Uterus (tissue), 4 donors: Measurements from ENCODE around the gene PMEPA1. TPM values are rescaled to one million over a fixed set of nuclear protein-coding genes. Genes with fewer than 3 reads are reported as not detected.

Source experiments
- DNase-seq, 2 donors: peaks; one replicate each; pipeline ENCODE4 v3.0.0-alpha.2; 2019 to 2020
- H3K27ac ChIP-seq, 2 donors: fragments of 200-600 bp; sonication (generic); 1 replicate in 1 of 2; 2 replicates in 1 of 2; pipeline ENCODE4 v1.5.1; 2016 to 2018
- H3K27me3 ChIP-seq, 2 donors: fragments of 200-600 bp; sonication (generic); one replicate each; pipeline ENCODE4 v1.5.1; 2018 to 2019; ENCODE audit warnings: control low read depth in 1 of 2
- H3K36me3 ChIP-seq, 2 donors: fragments of 200-600 bp; sonication (generic); one replicate each; pipeline ENCODE4 v1.5.1; 2019; ENCODE audit warnings: control low read depth in 1 of 2
- H3K4me1 ChIP-seq, 2 donors: fragments of 200-600 bp; sonication (generic); one replicate each; pipeline ENCODE4 v1.5.1; 2018 to 2019; ENCODE audit warnings: control low read depth in 1 of 2
- H3K4me3 ChIP-seq, 2 donors: fragments of 200-600 bp; sonication (generic); 1 replicate in 1 of 2; 2 replicates in 1 of 2; pipeline ENCODE4 v1.5.1; 2018 to 2019; ENCODE audit warnings: mild to moderate bottlenecking in 1 of 2
- H3K9me3 ChIP-seq, 2 donors: fragments of 200-600 bp; sonication (generic); one replicate each; pipeline ENCODE4 v1.5.1; 2019; ENCODE audit warnings: control low read depth in 1 of 2
- POLR2A ChIP-seq, 2 donors: fragments of 450-650 bp; IDR thresholded peaks; one replicate each; pipeline ENCODE4 v1.6.1; 2016; ENCODE audit warnings: antibody characterized with exemption in 2 of 2, mild to moderate bottlenecking in 1 of 2, moderate library complexity in 1 of 2
- intact Hi-C: fragments of 100-400 bp; cut with DNase I; formaldehyde crosslinking; loops from one replicate; pipeline ENCODE4 v1.15.1; 2023; ENCODE audit warnings: low total_unique reads
- total RNA-seq, 4 donors: library from RNA; depleted of rRNA in 3 of 4; stranded (reverse); fragments of >200 nt in 3 of 4; gene quantifications; one replicate each; pipeline versions ENCODE4 v1.1.0 to v1.2.4, GENCODE V29; 2014 to 2023
- TF ChIP-seq, protein P1 (sequence below), 4 experiments: fragments of 200-600 bp in 2 of 4; fragments of 450-650 bp in 2 of 4; sonication (generic) in 2 of 4; IDR thresholded peaks; one replicate each; pipeline ENCODE4 v1.5.1; 2016 to 2019; ENCODE audit warnings: antibody characterized with exemption in 4 of 4, mild to moderate bottlenecking in 2 of 4, moderate library complexity in 1 of 4
- donor health status: DM: yes; HTN: yes; CAD: no.

The PMEPA1 gene
- total RNA-seq, 4 donors from 2014 or later: 5.6 to 51.9 (median 33.5) TPM

DNA sequence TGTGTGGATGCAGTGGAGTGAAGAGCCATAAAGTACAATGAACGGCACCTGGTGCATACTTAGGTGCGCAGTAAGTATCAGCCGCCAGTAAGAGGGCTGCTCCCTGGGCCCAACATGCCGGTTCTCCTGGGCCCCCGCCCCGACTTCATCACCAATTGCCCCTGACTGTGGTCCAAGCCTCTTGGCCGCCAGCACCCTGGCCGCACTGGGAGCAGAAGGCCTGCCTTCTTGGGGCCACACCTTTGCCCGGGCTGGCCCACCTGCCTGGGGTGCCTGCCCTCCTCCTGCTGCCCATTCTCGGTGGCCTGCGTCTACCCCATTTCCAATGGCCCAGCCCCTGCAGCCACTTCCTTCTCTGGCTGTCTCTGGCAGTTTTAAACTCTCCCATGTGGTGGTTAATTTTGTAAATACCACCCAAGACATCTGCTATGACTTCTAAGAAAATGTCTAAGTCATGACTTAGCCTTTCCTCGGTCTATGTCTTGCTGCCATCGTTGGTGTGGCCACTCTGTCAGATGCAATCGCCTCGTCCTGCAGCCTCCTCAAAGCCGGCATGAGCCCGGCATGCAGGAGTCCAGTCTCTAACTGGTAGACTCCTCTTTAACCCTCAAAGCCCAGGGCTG lies 36.8 kb downstream of the PMEPA1 start:
- Histone ChIP-seq H3K27me3 (no peaks in the 10 kb centered on the region), H3K4me1 (peaks cover 0 to 5% of the 10 kb centered on the region in 2 donors), H3K4me3 (no peak overlapping the region), H3K27ac (no peak overlapping the region), H3K9me3 (no peaks in the 10 kb centered on the region), H3K36me3 (no peaks in the 10 kb centered on the region)
- TF ChIP-seq, protein P1, sequence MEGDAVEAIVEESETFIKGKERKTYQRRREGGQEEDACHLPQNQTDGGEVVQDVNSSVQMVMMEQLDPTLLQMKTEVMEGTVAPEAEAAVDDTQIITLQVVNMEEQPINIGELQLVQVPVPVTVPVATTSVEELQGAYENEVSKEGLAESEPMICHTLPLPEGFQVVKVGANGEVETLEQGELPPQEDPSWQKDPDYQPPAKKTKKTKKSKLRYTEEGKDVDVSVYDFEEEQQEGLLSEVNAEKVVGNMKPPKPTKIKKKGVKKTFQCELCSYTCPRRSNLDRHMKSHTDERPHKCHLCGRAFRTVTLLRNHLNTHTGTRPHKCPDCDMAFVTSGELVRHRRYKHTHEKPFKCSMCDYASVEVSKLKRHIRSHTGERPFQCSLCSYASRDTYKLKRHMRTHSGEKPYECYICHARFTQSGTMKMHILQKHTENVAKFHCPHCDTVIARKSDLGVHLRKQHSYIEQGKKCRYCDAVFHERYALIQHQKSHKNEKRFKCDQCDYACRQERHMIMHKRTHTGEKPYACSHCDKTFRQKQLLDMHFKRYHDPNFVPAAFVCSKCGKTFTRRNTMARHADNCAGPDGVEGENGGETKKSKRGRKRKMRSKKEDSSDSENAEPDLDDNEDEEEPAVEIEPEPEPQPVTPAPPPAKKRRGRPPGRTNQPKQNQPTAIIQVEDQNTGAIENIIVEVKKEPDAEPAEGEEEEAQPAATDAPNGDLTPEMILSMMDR (IDR thresholded peaks at IDR 0.05): no peak
- TF ChIP-seq POLR2A (IDR thresholded peaks at IDR 0.05): no peak
- intact Hi-C loops: no loop called here
- DNase-seq: no peak

DNA sequence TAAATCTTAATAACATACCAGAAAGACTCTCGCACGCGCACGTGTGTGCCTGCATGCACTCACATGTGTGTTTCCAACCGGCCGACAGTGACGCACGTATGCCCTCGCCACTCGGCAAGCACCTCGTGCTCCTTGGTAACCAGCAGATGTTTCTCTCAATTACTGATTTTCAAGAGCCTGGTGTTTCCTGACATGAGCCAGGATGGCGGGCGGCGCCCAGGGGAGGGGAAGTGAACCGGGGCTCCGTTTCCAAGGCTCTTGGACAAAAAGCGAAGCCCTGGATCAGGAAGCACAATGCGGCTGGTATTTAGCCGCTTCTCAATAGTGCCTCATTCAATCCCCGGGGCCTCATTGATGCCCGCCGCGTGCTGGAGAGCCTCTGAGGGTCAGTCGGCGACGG lies 37.7 kb downstream of the PMEPA1 start:
- Histone ChIP-seq H3K4me1 (peaks cover 0 to 5% of the 10 kb centered on the region in 2 donors), H3K4me3 (no peak overlapping the region), H3K9me3 (no peaks in the 10 kb centered on the region), H3K27ac (no peak overlapping the region), H3K36me3 (no peaks in the 10 kb centered on the region), H3K27me3 (no peaks in the 10 kb centered on the region)
- DNase-seq: peak in 1 of 2 donors; percentile 45
- intact Hi-C loops: no loop called here
- TF ChIP-seq POLR2A (IDR thresholded peaks at IDR 0.05): no peak
- TF ChIP-seq, protein P1 (IDR thresholded peaks at IDR 0.05): no peak

DNA sequence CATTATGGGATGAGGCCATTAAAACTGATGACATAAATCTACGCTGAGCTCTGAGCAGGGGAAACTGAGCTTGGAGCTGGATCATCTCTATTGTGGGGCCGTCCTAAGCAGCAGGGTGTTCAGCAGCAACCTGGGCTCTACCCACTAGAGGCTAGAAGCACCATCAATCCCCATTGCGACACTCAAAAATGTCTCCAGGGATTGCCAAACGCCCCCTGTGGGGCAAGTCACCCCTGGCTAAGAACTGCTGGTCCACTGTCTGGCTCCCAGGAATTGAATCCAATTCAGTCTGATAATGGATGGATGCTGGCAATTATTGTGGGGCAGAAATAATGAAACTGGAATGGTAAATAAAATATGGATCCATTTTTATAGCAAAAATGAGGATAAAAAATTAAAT lies 38.2 kb downstream of the PMEPA1 start:
- H3K27ac ChIP-seq: no peak overlapping the region
- H3K27me3 ChIP-seq: no peaks in the 10 kb centered on the region
- no peak overlapping the region for H3K4me3 ChIP-seq
- H3K4me1 ChIP-seq: peaks cover 0 to 4% of the 10 kb centered on the region in 2 donors
- H3K36me3 ChIP-seq: no peaks in the 10 kb centered on the region
- no peak for TF ChIP-seq POLR2A (IDR thresholded peaks at IDR 0.05)
- TF ChIP-seq, protein P1 (IDR thresholded peaks at IDR 0.05): no peak
- H3K9me3 ChIP-seq: no peaks in the 10 kb centered on the region
- no peak for DNase-seq
- intact Hi-C loops: no loop called here

DNA sequence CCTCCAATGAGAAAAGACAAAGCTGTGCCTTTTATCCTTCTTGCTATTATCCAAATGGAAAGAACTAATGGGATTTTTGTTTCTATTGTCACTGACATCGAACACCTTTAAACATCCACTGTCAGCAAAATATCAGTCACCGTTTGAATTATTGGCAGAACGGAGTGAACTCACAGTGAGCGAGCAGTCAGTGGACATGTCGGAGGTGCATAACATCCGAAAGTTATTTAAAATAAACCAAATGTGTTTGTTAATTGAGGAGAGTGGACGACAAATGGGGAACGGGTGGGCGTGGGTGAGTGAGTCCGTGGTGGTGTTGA lies 38.8 kb downstream of the PMEPA1 start:
- no peak overlapping the region for H3K27ac ChIP-seq
- H3K36me3 ChIP-seq: no peaks in the 10 kb centered on the region
- H3K9me3 ChIP-seq: no peaks in the 10 kb centered on the region
- no peak overlapping the region for H3K4me3 ChIP-seq
- DNase-seq: no peak
- no peaks in the 10 kb centered on the region for H3K4me1 ChIP-seq
- no peaks in the 10 kb centered on the region for H3K27me3 ChIP-seq
- intact Hi-C loops: no loop called here
- TF ChIP-seq, protein P1 (IDR thresholded peaks at IDR 0.05): no peak
- no peak for TF ChIP-seq POLR2A (IDR thresholded peaks at IDR 0.05)

DNA sequence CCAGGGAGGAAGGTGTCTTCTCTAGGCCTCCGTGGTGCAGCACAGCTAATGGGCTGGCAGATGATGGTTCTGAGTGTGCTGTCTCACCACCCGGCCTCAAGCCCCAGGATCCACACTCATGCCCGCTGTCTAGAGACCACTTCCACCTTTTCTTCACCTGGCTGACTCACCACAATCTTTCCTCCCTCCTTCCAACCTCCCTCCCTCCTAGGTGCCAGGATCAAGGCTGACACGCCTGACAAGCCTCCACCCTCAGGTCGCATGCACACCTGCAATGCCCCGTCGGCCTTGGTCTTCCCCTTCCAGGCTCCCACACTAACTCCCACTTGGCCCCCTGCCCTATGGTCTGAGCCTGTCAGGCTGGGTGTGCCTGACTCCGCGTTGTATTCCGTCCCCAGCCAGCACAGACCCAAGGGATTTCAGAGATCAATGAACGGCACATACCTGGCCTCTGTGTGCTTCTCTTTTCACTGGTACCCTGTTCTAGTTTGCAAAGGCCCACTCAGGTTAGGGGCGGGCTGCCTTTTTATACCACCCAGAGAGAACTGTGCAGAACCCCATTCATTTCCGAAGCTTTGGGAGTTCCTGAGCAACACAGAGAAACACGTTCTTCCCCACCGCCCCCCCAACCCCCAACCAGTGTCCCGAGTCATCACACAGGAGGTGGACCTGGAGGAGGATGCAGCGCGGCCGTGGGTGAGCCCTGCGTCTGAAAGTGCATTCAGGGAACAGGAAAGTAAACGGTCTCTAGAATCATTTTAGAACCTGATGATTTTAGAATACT lies 39.3 kb downstream of the PMEPA1 start:
- H3K4me3 ChIP-seq: no peak overlapping the region
- no peaks in the 10 kb centered on the region for H3K36me3 ChIP-seq
- no peak overlapping the region for H3K27ac ChIP-seq
- TF ChIP-seq, protein P1 (IDR thresholded peaks at IDR 0.05): no peak
- TF ChIP-seq POLR2A (IDR thresholded peaks at IDR 0.05): no peak
- no peak for DNase-seq
- H3K9me3 ChIP-seq: no peaks in the 10 kb centered on the region
- no peaks in the 10 kb centered on the region for H3K4me1 ChIP-seq
- H3K27me3 ChIP-seq: no peaks in the 10 kb centered on the region
- intact Hi-C loops: no loop called here
